ENCODE measurements around the gene UIMC1.

- TF ChIP-seq POLR2A (IDR thresholded peaks at IDR 0.05) (no peak), CTCF (IDR thresholded peaks at IDR 0.05) (no peak)
Observed at GRCh38 chr5:176985516-176985915, 21.1 kb downstream of the UIMC1 start.

Measured in thyroid gland (tissue), 4 donors.